ENCODE measurements around the gene RAB6B. TPM values are rescaled to one million over a fixed set of nuclear protein-coding genes. Genes with fewer than 3 reads are reported as not detected.

The RAB6B gene
- total RNA-seq, 6 experiments from 2014 or later = 0.09 to 0.60 (median 0.36) TPM

DNA sequence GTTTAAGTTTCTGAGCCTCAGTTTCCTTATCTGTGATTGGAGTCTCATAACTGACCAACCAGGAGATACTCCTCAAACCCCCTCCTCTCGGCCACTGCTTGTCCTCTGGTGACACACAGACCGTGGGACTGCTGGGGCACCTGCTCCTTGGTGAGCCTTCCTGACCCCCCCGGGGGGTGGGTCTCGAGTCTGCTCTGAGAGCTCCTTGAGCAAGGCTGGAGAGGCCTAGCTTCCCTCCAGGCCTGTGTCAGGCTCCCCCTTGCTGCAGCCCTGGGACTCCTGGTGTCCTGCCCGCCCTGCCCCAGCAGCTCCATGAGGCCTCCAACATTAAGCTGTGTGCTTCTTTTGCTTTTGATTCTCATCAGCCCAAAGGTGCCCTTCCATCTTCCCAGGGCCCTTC lies 62.4 kb downstream of the RAB6B start:
- Histone ChIP-seq H3K36me3 (no peaks in the 10 kb centered on the region), H3K9me3 (no peaks in the 10 kb centered on the region), H3K4me1 (no peaks in the 10 kb centered on the region), H3K27ac (no peak overlapping the region), H3K27me3 (no peaks in the 10 kb centered on the region), H3K4me3 (no peak overlapping the region)
- intact Hi-C loops (cut with DNase I) = no loop called here
- ATAC-seq (no peak), DNase-seq (no peak)
- 87% methylated on average over 3 of the region's 5 CpGs for WGBS (ENCODE audit: insufficient coverage, low coverage, low lambda C conversion rate, missing lambda C conversion rate)
- TF ChIP-seq, protein P1, sequence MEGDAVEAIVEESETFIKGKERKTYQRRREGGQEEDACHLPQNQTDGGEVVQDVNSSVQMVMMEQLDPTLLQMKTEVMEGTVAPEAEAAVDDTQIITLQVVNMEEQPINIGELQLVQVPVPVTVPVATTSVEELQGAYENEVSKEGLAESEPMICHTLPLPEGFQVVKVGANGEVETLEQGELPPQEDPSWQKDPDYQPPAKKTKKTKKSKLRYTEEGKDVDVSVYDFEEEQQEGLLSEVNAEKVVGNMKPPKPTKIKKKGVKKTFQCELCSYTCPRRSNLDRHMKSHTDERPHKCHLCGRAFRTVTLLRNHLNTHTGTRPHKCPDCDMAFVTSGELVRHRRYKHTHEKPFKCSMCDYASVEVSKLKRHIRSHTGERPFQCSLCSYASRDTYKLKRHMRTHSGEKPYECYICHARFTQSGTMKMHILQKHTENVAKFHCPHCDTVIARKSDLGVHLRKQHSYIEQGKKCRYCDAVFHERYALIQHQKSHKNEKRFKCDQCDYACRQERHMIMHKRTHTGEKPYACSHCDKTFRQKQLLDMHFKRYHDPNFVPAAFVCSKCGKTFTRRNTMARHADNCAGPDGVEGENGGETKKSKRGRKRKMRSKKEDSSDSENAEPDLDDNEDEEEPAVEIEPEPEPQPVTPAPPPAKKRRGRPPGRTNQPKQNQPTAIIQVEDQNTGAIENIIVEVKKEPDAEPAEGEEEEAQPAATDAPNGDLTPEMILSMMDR (IDR thresholded peaks at IDR 0.05) = no peak
- no peak for TF ChIP-seq POLR2A (IDR thresholded peaks at IDR 0.05)

DNA sequence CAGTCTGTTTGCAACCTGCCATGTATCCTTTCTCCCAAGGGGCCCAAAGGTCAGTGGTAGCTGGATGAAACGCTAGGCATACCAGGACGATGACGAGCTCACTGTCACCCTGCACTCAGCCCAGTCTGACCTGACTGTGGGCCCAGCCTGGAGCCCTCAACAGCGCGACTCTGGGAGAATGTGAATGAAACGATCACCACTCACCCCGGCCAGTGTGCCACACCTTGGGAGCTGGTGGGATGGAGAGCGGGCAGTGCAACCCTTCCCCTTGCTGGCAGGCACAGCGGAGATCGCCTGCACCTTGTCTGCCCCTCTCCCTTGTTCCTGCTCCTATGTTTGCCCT lies 62.9 kb downstream of the RAB6B start:
- H3K9me3 ChIP-seq = no peaks in the 10 kb centered on the region
- DNase-seq = no peak
- no peak overlapping the region for H3K4me3 ChIP-seq
- H3K27me3 ChIP-seq = no peaks in the 10 kb centered on the region
- intact Hi-C loops (cut with DNase I) = no loop called here
- WGBS (ENCODE audit: insufficient coverage, low coverage, low lambda C conversion rate, missing lambda C conversion rate) = no CpG with 5 or more reads among the region's 10 CpGs
- no peaks in the 10 kb centered on the region for H3K36me3 ChIP-seq
- H3K4me1 ChIP-seq = no peaks in the 10 kb centered on the region
- H3K27ac ChIP-seq = no peak overlapping the region
- no peak for ATAC-seq
- TF ChIP-seq, protein P1 (IDR thresholded peaks at IDR 0.05) = no peak
- no peak for TF ChIP-seq POLR2A (IDR thresholded peaks at IDR 0.05)

DNA sequence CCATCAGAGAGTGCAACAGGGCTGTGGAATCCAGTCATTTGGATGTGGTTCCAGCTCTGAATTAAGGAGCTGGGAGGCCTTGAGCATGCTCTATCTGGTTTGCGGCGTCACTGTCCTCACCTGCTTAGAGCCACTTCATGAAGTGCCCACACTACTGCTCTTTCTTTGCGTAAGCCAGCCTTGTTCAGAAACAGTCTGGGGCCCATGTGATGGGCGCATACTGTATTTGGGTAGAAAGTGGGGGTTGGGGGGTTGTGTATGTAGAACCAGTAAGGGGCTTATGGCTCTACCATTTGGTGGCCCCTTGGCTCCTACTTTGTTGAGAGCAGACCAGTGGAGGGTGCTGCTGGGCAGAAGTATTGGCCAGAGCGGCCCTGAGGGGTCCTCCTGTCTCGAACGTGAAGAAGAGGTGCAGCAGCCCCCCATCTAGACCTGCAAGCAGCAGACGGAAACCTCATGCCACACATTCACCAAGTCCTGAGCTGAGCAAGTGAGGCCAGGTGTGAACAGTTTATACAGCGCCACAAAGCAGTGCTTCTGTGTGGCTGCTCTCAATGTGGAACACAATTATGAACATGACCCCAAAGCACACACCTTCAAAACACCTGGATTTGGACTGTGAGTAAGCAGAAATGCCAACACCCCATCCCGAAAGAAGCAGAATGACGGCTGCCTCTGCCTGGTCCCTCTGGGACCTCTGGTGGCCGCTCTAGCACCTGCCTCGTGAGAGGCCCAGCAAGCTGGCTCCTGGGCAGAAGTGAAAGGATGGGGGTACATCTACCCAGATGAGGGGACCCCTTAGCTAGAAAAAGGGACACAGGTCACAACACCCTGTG lies 63.5 kb downstream of the RAB6B start:
- DNase-seq (no peak), ATAC-seq (no peak)
- intact Hi-C loops (cut with DNase I) = no loop called here
- 68% methylated on average over 7 of the region's 13 CpGs for WGBS (ENCODE audit: insufficient coverage, low coverage, low lambda C conversion rate, missing lambda C conversion rate)
- no peaks in the 10 kb centered on the region for H3K9me3 ChIP-seq
- TF ChIP-seq POLR2A (IDR thresholded peaks at IDR 0.05) = no peak
- TF ChIP-seq, protein P1 (IDR thresholded peaks at IDR 0.05) = no peak
- H3K4me3 ChIP-seq = no peak overlapping the region
- H3K27ac ChIP-seq = no peak overlapping the region
- H3K4me1 ChIP-seq = no peaks in the 10 kb centered on the region
- H3K27me3 ChIP-seq = no peaks in the 10 kb centered on the region
- H3K36me3 ChIP-seq = no peaks in the 10 kb centered on the region

DNA sequence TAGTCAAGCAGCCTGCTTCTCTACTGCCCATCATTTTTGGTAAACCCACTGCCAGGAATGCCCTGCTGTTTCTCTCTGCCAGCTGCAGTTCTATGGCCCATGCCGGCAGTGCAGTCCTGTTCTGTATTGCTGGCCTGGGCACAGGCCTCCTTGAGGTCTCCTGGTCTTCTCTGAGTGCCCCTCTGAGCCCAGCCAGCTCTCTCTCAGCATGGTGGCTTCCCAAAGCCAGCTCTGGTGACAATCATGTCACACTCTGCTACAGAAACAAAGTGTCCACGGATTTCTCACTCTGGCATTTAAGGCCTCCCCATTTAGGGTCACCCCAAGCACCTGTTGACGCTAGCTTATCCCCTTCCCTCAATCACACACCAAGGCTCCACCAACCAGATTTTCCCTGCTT lies 65.6 kb downstream of the RAB6B start:
- TF ChIP-seq, protein P1 (IDR thresholded peaks at IDR 0.05) = no peak
- TF ChIP-seq POLR2A (IDR thresholded peaks at IDR 0.05) = no peak
- no peaks in the 10 kb centered on the region for H3K9me3 ChIP-seq
- ATAC-seq (no peak), DNase-seq (no peak)
- no peaks in the 10 kb centered on the region for H3K27me3 ChIP-seq
- H3K27ac ChIP-seq = no peak overlapping the region
- WGBS (ENCODE audit: insufficient coverage, low coverage, low lambda C conversion rate, missing lambda C conversion rate) = 74% methylated on average over 3 of the region's 3 CpGs
- no peak overlapping the region for H3K4me3 ChIP-seq
- no peaks in the 10 kb centered on the region for H3K4me1 ChIP-seq
- no peaks in the 10 kb centered on the region for H3K36me3 ChIP-seq
- intact Hi-C loops (cut with DNase I) = no loop called here

Data from right lobe of liver (tissue), 6 donors.